Hepatocyte (in vitro differentiated cells): ENCODE data around the gene SORCS2.

Experiments
- EZH2 ChIP-seq: fragments of 200-600 bp; sonication (generic); IDR thresholded peaks from 2 replicates; pipeline ENCODE4 v1.6.1; 2016; ENCODE audit warnings: antibody characterized with exemption, mild to moderate bottlenecking, borderline replicate concordance
- EZH2phosphoT487 ChIP-seq: fragments of 200-600 bp; sonication (generic); IDR thresholded peaks from one replicate; pipeline ENCODE4 v1.6.1; 2018; ENCODE audit warnings: antibody characterized with exemption, mild to moderate bottlenecking, low read depth, moderate library complexity; ENCODE audit not compliant: unreplicated experiment, severe bottlenecking
- TF ChIP-seq, protein P1 (sequence below): fragments of 200-600 bp; sonication (generic); IDR thresholded peaks from 2 replicates; pipeline ENCODE4 v1.5.1; 2016; ENCODE audit warnings: antibody characterized with exemption, mild to moderate bottlenecking; ENCODE audit not compliant: poor library complexity

DNA sequence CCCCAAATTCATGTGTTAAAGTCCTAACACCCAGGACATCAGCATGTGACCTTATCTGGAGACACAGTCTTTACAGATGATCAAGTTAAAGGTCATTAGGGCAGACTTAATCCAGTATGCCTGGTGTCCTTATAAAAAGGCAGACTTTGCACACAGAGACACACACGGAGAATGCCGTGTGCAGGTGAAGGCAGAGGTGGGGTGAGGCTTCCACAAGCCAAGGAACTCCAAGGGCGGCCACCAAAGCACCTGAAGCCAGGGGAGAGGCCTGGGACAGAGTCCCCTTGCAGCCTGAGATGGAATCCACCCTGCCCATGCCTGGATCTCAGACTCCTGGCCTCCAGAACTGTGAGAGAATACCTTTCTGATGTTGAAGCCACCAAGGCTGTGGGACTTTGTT, 26.1 kb upstream of the SORCS2 start:
- TF ChIP-seq, protein P1, sequence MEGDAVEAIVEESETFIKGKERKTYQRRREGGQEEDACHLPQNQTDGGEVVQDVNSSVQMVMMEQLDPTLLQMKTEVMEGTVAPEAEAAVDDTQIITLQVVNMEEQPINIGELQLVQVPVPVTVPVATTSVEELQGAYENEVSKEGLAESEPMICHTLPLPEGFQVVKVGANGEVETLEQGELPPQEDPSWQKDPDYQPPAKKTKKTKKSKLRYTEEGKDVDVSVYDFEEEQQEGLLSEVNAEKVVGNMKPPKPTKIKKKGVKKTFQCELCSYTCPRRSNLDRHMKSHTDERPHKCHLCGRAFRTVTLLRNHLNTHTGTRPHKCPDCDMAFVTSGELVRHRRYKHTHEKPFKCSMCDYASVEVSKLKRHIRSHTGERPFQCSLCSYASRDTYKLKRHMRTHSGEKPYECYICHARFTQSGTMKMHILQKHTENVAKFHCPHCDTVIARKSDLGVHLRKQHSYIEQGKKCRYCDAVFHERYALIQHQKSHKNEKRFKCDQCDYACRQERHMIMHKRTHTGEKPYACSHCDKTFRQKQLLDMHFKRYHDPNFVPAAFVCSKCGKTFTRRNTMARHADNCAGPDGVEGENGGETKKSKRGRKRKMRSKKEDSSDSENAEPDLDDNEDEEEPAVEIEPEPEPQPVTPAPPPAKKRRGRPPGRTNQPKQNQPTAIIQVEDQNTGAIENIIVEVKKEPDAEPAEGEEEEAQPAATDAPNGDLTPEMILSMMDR = no peak
- TF ChIP-seq EZH2 = no peak
- TF ChIP-seq EZH2phosphoT487 = no peak
